Nephron (organoid): ENCODE results near the gene C1QTNF9.

Experiments used
- H3K27ac Mint-ChIP-seq, 3 experiments: 2 replicates each; pipeline ENCODE4 v1.8.0; 2020; ENCODE audit warnings: mixed read lengths in 3 of 3, mild to moderate bottlenecking in 2 of 3, moderate library complexity in 1 of 3
- H3K27me3 Mint-ChIP-seq: 2 replicates; pipeline ENCODE4 v1.8.0; 2021; ENCODE audit warnings: low read depth, mild to moderate bottlenecking, moderate library complexity, mixed read lengths
- H3K36me3 Mint-ChIP-seq: 2 replicates; pipeline ENCODE4 v1.8.0; 2020; ENCODE audit warnings: low read depth, mixed read lengths
- H3K4me1 Mint-ChIP-seq: 2 replicates; pipeline ENCODE4 v1.8.0; 2020; ENCODE audit warnings: mixed read lengths
- H3K4me3 Mint-ChIP-seq, 3 experiments: 2 replicates each; pipeline ENCODE4 v1.8.0; 2020; ENCODE audit warnings: mild to moderate bottlenecking in 3 of 3, mixed read lengths in 3 of 3, moderate library complexity in 2 of 3
- H3K9me3 Mint-ChIP-seq: 2 replicates; pipeline ENCODE4 v1.8.0; 2020; ENCODE audit warnings: mixed read lengths
- CTCF ChIP-seq, 3 experiments: fragments of 200-600 bp; sonication (generic); IDR thresholded peaks; one replicate each; pipeline ENCODE4 v1.5.0; 2021; ENCODE audit warnings: antibody characterized with exemption in 3 of 3; ENCODE audit not compliant: unreplicated experiment in 3 of 3

C1QTNF9 gene

GRCh38 chr13:24267801-24268200 lies 41.6 kb upstream of the C1QTNF9 start:
- H3K4me3 Mint-ChIP-seq, result no peak overlapping the region
- peaks cover 28% of the 10 kb centered on the region for H3K4me1 Mint-ChIP-seq
- no peak overlapping the region for H3K27ac Mint-ChIP-seq
- TF ChIP-seq CTCF (IDR thresholded peaks at IDR 0.05; ENCODE audit: unreplicated experiment in 3 of 3), result no peak
- no peaks in the 10 kb centered on the region for H3K9me3 Mint-ChIP-seq
- peaks cover 3% of the 10 kb centered on the region for H3K27me3 Mint-ChIP-seq
- H3K36me3 Mint-ChIP-seq, result peaks cover 4% of the 10 kb centered on the region

GRCh38 chr13:24269821-24270220 lies 39.6 kb upstream of the C1QTNF9 start:
- H3K9me3 Mint-ChIP-seq, result no peaks in the 10 kb centered on the region
- peak overlapping the region; percentile 75 to 93 (median 76) for H3K27ac Mint-ChIP-seq
- peaks cover 4% of the 10 kb centered on the region for H3K36me3 Mint-ChIP-seq
- peaks cover 42% of the 10 kb centered on the region for H3K4me1 Mint-ChIP-seq
- TF ChIP-seq CTCF (IDR thresholded peaks at IDR 0.05; ENCODE audit: unreplicated experiment in 3 of 3), result no peak
- peaks cover 3% of the 10 kb centered on the region for H3K27me3 Mint-ChIP-seq
- peak overlapping the region in 1 of 3 experiments; percentile 12 for H3K4me3 Mint-ChIP-seq

- Mint-ChIP-seq H3K9me3 (no peaks in the 10 kb centered on the region), H3K4me3 (peak overlapping the region; percentile 50 to 70 (median 68)), H3K36me3 (peaks cover 4% of the 10 kb centered on the region), H3K4me1 (peaks cover 46% of the 10 kb centered on the region), H3K27me3 (peaks cover 3% of the 10 kb centered on the region), H3K27ac (peak overlapping the region; percentile 75 to 93 (median 77))
- TF ChIP-seq CTCF (IDR thresholded peaks at IDR 0.05; ENCODE audit: unreplicated experiment in 3 of 3), result no peak
Observed at GRCh38 chr13:24270639-24271141, 38.7 kb upstream of the C1QTNF9 start.

- Mint-ChIP-seq H3K9me3 (no peaks in the 10 kb centered on the region), H3K4me3 (peak overlapping the region; percentile 50 to 70 (median 68)), H3K36me3 (peaks cover 4% of the 10 kb centered on the region), H3K27ac (peak overlapping the region; percentile 75 to 93 (median 77)), H3K27me3 (peaks cover 3% of the 10 kb centered on the region), H3K4me1 (peaks cover 47% of the 10 kb centered on the region)
- TF ChIP-seq CTCF (IDR thresholded peaks at IDR 0.05; ENCODE audit: unreplicated experiment in 3 of 3), result no peak
Observed at GRCh38 chr13:24271231-24271600, 38.2 kb upstream of the C1QTNF9 start.

- Mint-ChIP-seq H3K4me3 (peak overlapping the region; percentile 36 to 70 (median 68)), H3K36me3 (peaks cover 4% of the 10 kb centered on the region), H3K4me1 (peaks cover 54% of the 10 kb centered on the region), H3K27me3 (peaks cover 3% of the 10 kb centered on the region), H3K9me3 (no peaks in the 10 kb centered on the region), H3K27ac (peak overlapping the region; percentile 75 to 93 (median 88))
- no peak for TF ChIP-seq CTCF (IDR thresholded peaks at IDR 0.05; ENCODE audit: unreplicated experiment in 3 of 3)
Observed at GRCh38 chr13:24271601-24272451, 37.6 kb upstream of the C1QTNF9 start.
